Heart right ventricle (tissue), 16 donors: ENCODE results near the gene SKAP2. TPM values are rescaled to one million over a fixed set of nuclear protein-coding genes. Genes with fewer than 3 reads are reported as not detected.

Experiments used
- ATAC-seq, 8 donors: fragments of 200-7000 bp; cut with Tn5 transposase; one replicate each; pipeline ENCODE4 v1.9.1; 2020; ENCODE audit warnings: mild to moderate bottlenecking in 8 of 8, moderate library complexity in 8 of 8, moderate number of reproducible peaks in 1 of 8
- DNase-seq, 2 donors: peaks; one replicate each; pipeline ENCODE4 v3.0.0-alpha.2; 2020
- H3K27ac ChIP-seq, 10 donors: fragments of 200-600 bp; sonication (generic) in 2 of 10; one replicate each; pipeline versions ENCODE4 v1.5.0 to v1.8.0; 2020 to 2022; ENCODE audit warnings: mild to moderate bottlenecking in 3 of 10
- H3K27me3 ChIP-seq, 7 donors: fragments of 200-600 bp; one replicate each; pipeline ENCODE4 v1.8.0; 2021 to 2022; ENCODE audit warnings: mild to moderate bottlenecking in 2 of 7
- H3K36me3 ChIP-seq, 9 donors: fragments of 200-600 bp; sonication (generic) in 1 of 9; one replicate each; pipeline versions ENCODE4 v1.5.0 to v1.8.0; 2020 to 2022; ENCODE audit warnings: mild to moderate bottlenecking in 2 of 9
- H3K4me1 ChIP-seq, 9 donors: fragments of 200-600 bp; sonication (generic) in 1 of 9; one replicate each; pipeline versions ENCODE4 v1.5.0 to v1.8.0; 2020 to 2022; ENCODE audit warnings: mild to moderate bottlenecking in 4 of 9
- H3K4me3 ChIP-seq, 10 donors: fragments of 200-600 bp; sonication (generic) in 2 of 10; one replicate each; pipeline versions ENCODE4 v1.5.0 to v1.8.0; 2020 to 2022; ENCODE audit warnings: mild to moderate bottlenecking in 7 of 10, moderate library complexity in 2 of 10
- H3K9me3 ChIP-seq, 11 donors: fragments of 200-600 bp in 10 of 11; sonication (generic) in 2 of 11; one replicate each; pipeline versions ENCODE4 v1.5.0 to v1.8.0; 2013 to 2022; ENCODE audit warnings: mild to moderate bottlenecking in 2 of 11, control low read depth in 1 of 11, moderate library complexity in 1 of 11
- WGBS, 2 donors: extraction: QIAGEN DNeasy Blood & Tissue Kit; methylation state at CpG; one replicate each; pipeline ENCODE4 v1.1.7; 2013; ENCODE audit warnings: inconsistent platforms in 1 of 2; 5-methylcytosine and 5-hydroxymethylcytosine counted together
- intact Hi-C, 10 donors: fragments of 100-400 bp; cut with DNase I; formaldehyde crosslinking; loops; one replicate each; pipeline versions ENCODE4 v1.11.1 to v1.14.2; 2022
- polyA plus RNA-seq, 2 donors: library from polyadenylated mRNA; stranded (reverse); fragments of 200-250 nt; gene quantifications; one replicate each; pipeline ENCODE4 v1.2.3, GENCODE V29; 2013
- total RNA-seq, 10 donors: library from RNA; stranded (reverse); fragmentation: NEBNext Ultra II Directional in 3 of 10; extraction: Animal tissue kit (Norgen Biotek cat#: 25700) in 3 of 10; gene quantifications; one replicate each; pipeline versions ENCODE4 v1.2.1 to v1.2.4, GENCODE V29; 2021 to 2023
- TF ChIP-seq, protein P1 (sequence below), 9 donors: fragments of 200-600 bp; sonication (generic) in 2 of 9; IDR thresholded peaks; one replicate each; pipeline versions ENCODE4 v1.5.0 to v1.8.0; 2021 to 2022; ENCODE audit warnings: antibody characterized with exemption in 9 of 9, mild to moderate bottlenecking in 5 of 9, moderate library complexity in 1 of 9
- donor health status: Arrhythmogenic right ventricular cardiomyopathy.
- donor health status: ischemic (EF 13 %, LVEDD 7.1; RV severe dilation, severe dysfunction).
- donor health status: healthy with polysubstance abuse.
- donor health status: DM: no; HTN: yes; CAD: no.
- donor health status: DM: no; HTN: no; CAD: no.
- donor health status: ischemic (EF 25% LVEDD 6.9; RV normal size, moderate dysfunction).
- donor health status: ischemic (EF 25% LVEDD 5.7; RV mildly dilated, moderate dysfunction).
- donor health status: healthy.
- donor health status: DM: yes; HTN: yes; CAD: no.
- donor health status: Ischemic cardiomyopathy.
- donor health status: ischemic (EF 35%, LVEDD 5.7; RV mildly dilated, moderate dysfunction).
- donor health status: nonischemic (EF 11% LVEDD 7.7; RV severe dilation, severe dysfunction).
- donor health status: DM: yes; HTN: yes; CAD: no.
- donor health status: PGD.
- donor health status: ischemic (EF 29% LVEDD 5.4; RV normal size, mild dysfunction).
- donor health status: nonischemic (EF 23%, LVEDD 6.1; RV moderate dilation, normal function).

The SKAP2 gene
- total and polyA plus RNA-seq, 12 donors, result 1.9 to 12.3 (median 4.6) TPM

DNA sequence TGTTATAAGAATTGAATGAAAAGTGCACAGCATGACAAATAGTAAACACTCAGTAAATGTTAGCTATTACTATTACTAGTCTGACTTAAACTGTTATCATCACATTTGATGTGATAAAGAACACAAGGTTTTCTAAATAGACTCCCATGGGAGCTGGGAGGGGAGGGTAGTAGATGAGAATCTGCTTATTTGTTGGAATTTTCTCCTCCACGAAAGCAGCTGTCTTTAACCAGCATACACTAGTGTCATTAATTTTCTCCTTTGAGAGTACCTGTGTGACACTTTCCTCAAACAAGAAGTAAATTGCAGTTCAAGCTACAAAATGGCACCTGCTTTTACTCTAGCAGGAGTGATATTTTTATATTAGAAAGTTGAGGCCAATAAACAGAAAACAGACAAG is 200.1 kb downstream of the SKAP2 start:
- Histone ChIP-seq H3K4me1 (peaks cover 0 to 7% (median 0%) of the 10 kb centered on the region in 9 donors), H3K36me3 (no peaks in the 10 kb centered on the region), H3K9me3 (no peaks in the 10 kb centered on the region), H3K27ac (no peak overlapping the region), H3K27me3 (peaks cover 0 to 56% (median 51%) of the 10 kb centered on the region in 7 donors), H3K4me3 (no peak overlapping the region)
- TF ChIP-seq, protein P1, sequence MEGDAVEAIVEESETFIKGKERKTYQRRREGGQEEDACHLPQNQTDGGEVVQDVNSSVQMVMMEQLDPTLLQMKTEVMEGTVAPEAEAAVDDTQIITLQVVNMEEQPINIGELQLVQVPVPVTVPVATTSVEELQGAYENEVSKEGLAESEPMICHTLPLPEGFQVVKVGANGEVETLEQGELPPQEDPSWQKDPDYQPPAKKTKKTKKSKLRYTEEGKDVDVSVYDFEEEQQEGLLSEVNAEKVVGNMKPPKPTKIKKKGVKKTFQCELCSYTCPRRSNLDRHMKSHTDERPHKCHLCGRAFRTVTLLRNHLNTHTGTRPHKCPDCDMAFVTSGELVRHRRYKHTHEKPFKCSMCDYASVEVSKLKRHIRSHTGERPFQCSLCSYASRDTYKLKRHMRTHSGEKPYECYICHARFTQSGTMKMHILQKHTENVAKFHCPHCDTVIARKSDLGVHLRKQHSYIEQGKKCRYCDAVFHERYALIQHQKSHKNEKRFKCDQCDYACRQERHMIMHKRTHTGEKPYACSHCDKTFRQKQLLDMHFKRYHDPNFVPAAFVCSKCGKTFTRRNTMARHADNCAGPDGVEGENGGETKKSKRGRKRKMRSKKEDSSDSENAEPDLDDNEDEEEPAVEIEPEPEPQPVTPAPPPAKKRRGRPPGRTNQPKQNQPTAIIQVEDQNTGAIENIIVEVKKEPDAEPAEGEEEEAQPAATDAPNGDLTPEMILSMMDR (IDR thresholded peaks at IDR 0.05), result no peak
- ATAC-seq (no peak), DNase-seq (no peak)
- WGBS, 2 donors, result 68 to 87% methylated on average over 1 of the region's 1 CpG
- intact Hi-C loops, result loop anchor here in 6 of 10 donors (5.0 to 10.0 kb wide), 5 partner anchors 292 to 769 kb away; no protein-coding TSS in a partner anchor

- TF ChIP-seq, protein P1 (IDR thresholded peaks at IDR 0.05), result no peak
- H3K9me3 ChIP-seq, result no peaks in the 10 kb centered on the region
- H3K27me3 ChIP-seq, result peaks cover 0 to 56% (median 48%) of the 10 kb centered on the region in 7 donors
- no peak overlapping the region for H3K4me3 ChIP-seq
- 84 to 86% methylated on average over 4 of the region's 4 CpGs for WGBS, 2 donors
- H3K4me1 ChIP-seq, result peaks cover 0 to 7% (median 0%) of the 10 kb centered on the region in 9 donors
- intact Hi-C loops, result loop anchor here in 7 of 10 donors (1.0 to 10.0 kb wide), 6 partner anchors 113 to 769 kb away; no protein-coding TSS in a partner anchor
- no peaks in the 10 kb centered on the region for H3K36me3 ChIP-seq
- ATAC-seq (no peak), DNase-seq (no peak)
- no peak overlapping the region for H3K27ac ChIP-seq
Observed at GRCh38 chr7:26663874-26664273, 200.5 kb downstream of the SKAP2 start.

GRCh38 chr7:26662646-26663045 is 201.7 kb downstream of the SKAP2 start:
- DNase-seq (no peak), ATAC-seq (no peak)
- H3K9me3 ChIP-seq, result no peaks in the 10 kb centered on the region
- H3K4me3 ChIP-seq, result no peak overlapping the region
- intact Hi-C loops, result loop anchor here in 7 of 10 donors (1.0 to 10.0 kb wide), 6 partner anchors 111 to 768 kb away; no protein-coding TSS in a partner anchor
- TF ChIP-seq, protein P1 (IDR thresholded peaks at IDR 0.05), result no peak
- H3K27ac ChIP-seq, result no peak overlapping the region
- H3K27me3 ChIP-seq, result peaks cover 0 to 61% (median 53%) of the 10 kb centered on the region in 7 donors
- peaks cover 0 to 7% (median 0%) of the 10 kb centered on the region in 9 donors for H3K4me1 ChIP-seq
- no peaks in the 10 kb centered on the region for H3K36me3 ChIP-seq
- 83 to 89% methylated on average over 6 of the region's 6 CpGs for WGBS, 2 donors

GRCh38 chr7:26659121-26659520 is 205.3 kb downstream of the SKAP2 start:
- no peaks in the 10 kb centered on the region for H3K9me3 ChIP-seq
- no peak overlapping the region for H3K4me3 ChIP-seq
- intact Hi-C loops, result no loop called here
- TF ChIP-seq, protein P1 (IDR thresholded peaks at IDR 0.05), result no peak
- peaks cover 0 to 72% (median 53%) of the 10 kb centered on the region in 7 donors for H3K27me3 ChIP-seq
- H3K36me3 ChIP-seq, result no peaks in the 10 kb centered on the region
- ATAC-seq, result no peak
- H3K4me1 ChIP-seq, result peaks cover 0 to 6% (median 2%) of the 10 kb centered on the region in 9 donors
- H3K27ac ChIP-seq, result no peak overlapping the region
- DNase-seq, result no peak
- 81 to 83% methylated on average over 3 of the region's 3 CpGs for WGBS, 2 donors
